Inferior parietal cortex (tissue), 1 donor: ENCODE measurements around the gene TMSB15A.
"Not testable (repeated sequence)": the region's sequence is repeated elsewhere in the genome, so short reads cannot be mapped to it uniquely, and the experiment has no call there.

Source experiments
- DNase-seq: peaks from one replicate; pipeline ENCODE4 v3.0.0-alpha.2; 2016; ENCODE audit errors: extremely low spot score

Gene TMSB15A

GRCh38 chrX:102515975-102516941 is at the start of gene TMSB15A:
Gene TMSB15A (minus strand): TSS chrX:102516739.
- DNase-seq, result peak; percentile 9

GRCh38 chrX:102560423-102561068 is 44.0 kb upstream of the TMSB15A start:
- no peak for DNase-seq

- no peak for DNase-seq
Observed at GRCh38 chrX:102558607-102559006, 42.1 kb upstream of the TMSB15A start.

DNA sequence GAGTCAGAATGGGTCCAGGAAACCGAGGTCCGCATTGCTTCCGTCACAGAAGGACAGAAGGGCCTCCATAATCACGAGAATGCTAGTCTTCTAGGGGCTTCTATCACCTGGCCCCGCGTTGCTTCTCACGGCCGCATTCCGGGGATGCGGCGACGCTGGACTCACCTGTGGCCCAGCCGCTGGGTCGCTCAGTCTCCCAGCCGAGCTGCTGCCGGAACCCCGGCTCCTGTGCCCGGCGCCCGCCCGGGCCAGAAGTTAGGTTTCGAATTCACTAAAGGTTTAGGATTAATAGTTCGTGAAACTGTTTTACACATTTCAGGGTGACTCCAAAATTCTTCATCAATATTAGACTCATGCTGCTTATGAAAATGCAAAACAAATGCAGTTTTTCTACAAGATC is 31.7 kb upstream of the TMSB15A start:
- DNase-seq, result no peak

- DNase-seq, result no peak
Observed at GRCh38 chrX:102546828-102547493, 30.4 kb upstream of the TMSB15A start.

GRCh38 chrX:102546175-102546574 is 29.6 kb upstream of the TMSB15A start:
- not testable (repeated sequence) for DNase-seq

DNA sequence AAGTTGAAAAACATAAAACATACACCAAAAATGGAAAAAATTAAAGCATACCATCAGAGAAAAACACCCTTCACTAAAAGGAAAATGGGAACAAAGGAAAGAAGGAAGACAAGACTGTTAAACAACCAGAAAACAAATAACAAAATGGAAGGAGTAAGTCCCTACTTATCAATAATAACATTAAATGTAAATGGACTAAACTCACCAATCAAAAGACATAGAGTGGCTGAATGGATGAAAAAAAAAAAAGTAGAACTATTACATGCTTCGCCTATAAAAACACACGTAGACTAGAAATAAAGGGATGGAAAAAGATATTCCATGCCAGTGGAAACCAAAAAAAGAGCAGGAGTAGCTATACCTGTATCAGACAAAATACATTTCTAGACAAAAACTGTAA is 19.4 kb upstream of the TMSB15A start:
- no peak for DNase-seq

GRCh38 chrX:102517326-102517725 is 787 bp upstream of the TMSB15A start:
- DNase-seq, result peak; percentile 23

DNA sequence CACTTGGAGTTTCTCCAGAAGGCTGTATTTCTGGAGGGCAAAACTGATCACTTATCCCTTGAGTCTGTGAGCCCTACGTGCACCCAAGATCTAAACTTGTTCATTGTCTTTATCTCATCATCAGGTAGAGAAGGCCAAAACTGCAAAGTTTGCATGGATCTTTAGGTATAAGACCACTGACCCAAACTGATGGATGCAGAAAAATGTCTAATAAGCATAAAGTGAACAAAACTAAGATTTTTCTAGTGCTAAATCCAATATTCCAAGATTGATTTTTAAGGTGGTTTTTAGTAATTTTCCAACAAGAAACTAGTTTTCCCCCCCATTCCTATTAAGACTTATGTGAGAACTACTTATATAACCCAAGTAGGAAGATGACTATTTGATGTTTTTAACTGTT is 2.0 kb downstream of the TMSB15A start:
- DNase-seq, result no peak

DNA sequence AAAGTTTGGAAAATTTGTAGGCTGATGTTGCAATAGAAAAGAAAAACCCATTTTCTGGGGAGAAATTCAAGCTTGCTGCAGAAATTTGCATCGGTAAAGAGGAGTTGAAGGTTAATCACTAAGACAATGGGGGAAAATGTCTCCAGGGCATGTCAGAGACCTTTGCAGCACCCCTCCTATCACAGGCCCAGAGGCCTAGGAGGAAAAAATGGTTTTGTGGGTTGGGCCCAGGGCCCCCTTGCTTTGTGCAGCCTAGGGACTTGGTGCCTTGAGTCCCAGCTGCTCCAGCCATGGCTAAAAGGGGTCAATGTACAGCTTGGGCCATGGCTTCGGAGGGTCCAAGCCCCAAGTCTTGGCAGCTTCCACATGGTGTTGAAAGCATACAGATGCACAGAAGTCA is 17.8 kb downstream of the TMSB15A start:
- no peak for DNase-seq

DNA sequence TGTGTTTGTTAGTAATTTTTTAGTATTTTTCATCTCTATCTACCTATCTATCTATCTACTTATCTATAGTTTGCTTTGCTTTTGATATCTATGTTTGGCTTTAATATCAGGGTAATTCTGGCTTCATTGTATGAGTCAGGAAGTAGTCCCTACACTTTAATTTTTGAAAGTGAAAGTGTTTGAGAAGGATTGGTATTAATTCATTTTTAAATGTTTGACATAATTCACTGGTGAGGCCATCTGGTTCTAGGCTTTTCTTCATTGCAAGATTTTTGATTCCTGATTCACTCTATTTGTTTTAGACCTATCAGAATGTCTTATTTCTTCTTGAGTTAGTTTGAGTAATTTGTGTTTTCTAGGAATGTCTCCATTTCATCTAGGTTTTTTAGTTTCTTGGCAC is 24.8 kb downstream of the TMSB15A start:
- DNase-seq, result no peak

- not testable (repeated sequence) for DNase-seq
Observed at GRCh38 chrX:102478765-102479164, 37.8 kb downstream of the TMSB15A start.

GRCh38 chrX:102471762-102472220 is 44.7 kb downstream of the TMSB15A start, which contains the start of gene TCP11X2:
Gene TCP11X2 (minus strand): TSS chrX:102471812.
- not testable (repeated sequence) for DNase-seq

DNA sequence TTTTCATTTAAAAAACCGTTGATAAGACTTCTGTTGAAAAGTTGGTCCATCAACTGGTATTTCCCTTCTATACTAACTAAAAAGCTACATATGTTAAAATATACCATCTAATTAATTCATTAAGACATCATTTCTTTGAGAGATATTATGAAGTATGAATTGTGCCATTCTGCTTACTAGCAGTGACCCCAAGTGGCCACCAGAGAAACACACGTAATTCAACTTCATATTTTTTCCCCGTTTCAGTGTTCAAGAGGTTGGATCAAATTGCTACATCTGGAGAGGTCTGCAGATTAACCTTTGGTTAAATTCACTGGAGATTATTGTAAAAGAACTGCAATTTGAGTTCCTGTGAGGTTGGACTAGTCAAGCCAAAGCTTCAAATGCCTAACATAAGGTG is 46.3 kb downstream of the TMSB15A start:
- DNase-seq, result not testable (repeated sequence)
